Measurements from ENCODE around the gene IL10RB.

Gene IL10RB

DNA sequence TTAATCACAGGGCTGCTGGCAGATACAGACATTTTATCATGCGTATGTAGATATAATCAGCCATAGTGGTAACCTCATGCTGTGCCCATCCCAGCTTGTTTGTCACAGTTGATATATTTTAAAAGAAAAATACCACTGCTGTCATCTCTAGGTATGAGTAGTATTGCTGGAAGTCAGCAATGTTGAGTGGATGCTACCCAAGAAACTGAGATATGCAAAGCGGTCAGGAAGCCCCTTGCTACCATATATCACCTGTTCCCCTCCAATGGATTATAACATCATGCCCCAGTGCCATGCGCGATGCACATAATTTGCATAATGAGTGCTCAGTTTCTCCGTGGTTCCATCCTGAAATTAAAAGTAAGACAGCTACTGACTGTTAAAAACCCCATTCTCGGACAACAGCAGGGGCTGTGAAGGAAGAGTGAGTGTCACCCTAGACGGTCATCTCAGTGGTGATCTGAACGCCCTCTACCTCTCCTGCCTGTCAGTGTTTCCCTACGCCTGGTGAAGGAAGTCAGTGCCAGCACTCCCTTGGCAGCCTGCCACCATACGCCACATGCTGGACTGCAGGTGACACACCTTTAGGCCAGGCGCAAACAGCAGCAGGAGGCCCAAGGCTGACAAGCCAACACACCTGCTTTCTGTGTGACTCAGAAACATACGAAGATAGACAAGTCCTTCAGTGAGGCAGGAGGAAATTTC is 2.7 kb downstream of the IL10RB start:
- peak; percentile 26 to 31 for DNase-seq

DNA sequence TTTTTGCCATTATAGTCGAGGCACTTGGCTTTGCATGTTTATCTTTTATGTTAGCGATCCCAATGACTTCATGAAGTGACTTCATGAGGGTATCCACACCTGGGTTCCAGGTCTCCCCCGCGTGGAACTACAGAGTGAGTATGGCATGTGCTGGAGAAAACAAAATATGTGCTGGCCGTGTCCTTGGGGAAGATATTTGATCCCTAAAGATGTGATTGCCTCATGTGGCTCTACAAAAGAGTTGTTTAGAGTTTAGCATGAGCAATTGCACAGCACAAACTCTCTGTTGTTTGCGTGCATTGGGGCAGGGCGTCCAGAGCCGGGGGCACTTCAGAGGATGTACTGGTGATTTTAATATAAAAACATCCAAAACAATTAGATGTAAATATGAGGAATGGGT is 4.8 kb downstream of the IL10RB start:
- DNase-seq: no peak

DNA sequence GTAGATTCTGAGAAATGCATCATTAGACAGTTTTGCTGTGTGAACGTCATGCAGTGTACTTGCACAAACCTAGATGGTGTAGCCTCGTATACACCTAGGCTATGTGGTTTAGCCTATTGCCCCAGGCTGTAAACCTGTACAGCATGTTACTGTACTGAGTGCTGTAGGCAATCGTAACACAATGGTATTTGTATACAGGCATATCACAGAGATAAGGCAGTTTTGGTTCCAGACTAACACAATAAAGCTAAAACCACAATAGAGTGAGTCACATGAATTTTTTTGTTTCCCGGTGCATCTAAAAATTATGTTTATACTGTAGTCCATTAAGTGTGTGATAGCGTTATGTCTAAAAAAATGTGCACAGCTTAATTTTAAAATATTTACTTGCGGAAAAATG is 6.9 kb downstream of the IL10RB start:
- DNase-seq: no peak

DNA sequence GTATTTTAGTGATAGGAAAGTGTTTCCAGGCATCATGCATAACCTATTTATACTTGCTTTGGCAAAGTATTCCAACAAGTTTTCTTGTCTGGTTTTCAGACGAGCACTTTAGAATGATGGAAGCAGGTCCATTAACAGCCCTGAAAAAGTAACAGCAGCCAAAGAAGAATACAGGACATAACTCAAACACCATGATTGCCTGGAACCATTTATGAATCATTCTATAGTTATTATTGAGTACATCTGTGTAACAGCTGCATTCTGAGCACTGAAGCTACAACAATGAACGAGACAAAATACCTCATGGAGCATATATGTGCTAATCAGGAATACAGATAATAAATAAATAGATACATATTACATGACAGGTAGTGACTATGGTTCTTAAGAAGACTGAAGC is 12.6 kb downstream of the IL10RB start:
- no peak for DNase-seq

DNA sequence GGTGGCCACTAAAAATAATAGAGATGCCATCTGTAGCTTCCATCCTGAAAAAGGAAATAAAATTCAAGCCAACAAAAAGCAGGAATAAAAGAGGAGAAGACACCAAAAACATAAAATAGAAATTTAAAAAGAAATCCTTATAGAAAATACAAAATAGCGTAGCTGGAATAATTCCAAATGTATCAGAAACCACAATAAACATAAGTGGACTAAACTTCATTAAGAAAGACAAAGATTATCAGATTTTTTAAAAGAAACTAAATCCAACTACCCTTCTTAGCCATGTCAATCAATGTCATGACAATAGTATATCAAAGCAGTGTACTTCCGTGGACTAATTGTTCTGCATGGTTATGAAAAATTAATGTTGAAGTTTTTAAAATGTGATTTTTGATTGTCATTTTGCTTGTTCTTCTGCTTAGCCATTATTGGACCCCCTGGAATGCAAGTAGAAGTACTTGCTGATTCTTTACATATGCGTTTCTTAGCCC is 13.2 kb downstream of the IL10RB start:
- DNase-seq: no peak

DNA sequence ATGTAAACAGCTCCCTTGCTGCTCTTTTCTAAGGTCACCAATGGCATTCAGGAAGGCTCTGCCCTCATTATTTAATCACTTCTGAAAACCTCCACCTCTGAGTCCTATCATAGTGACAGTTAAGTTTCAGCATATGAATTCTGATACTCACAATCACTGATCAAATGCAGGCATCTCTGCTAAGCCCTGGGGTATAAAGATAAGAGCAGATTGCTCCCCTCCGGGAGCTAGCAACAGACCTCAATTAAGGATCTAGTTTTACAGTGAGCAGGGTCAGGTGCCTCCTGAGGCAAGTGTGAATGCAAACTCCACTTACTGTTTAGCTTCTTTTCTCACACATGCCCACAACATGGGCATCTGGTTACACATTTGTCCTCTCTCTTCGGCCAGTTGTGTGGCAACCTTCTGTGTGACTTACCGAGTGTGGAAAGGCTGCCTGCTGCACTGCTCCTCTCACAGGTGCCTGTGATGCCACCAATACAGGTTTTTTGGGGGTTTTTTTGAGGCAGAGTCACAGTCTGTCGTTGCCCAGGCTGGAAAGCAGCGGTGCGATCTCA is 15.0 kb downstream of the IL10RB start:
- DNase-seq: no peak

DNA sequence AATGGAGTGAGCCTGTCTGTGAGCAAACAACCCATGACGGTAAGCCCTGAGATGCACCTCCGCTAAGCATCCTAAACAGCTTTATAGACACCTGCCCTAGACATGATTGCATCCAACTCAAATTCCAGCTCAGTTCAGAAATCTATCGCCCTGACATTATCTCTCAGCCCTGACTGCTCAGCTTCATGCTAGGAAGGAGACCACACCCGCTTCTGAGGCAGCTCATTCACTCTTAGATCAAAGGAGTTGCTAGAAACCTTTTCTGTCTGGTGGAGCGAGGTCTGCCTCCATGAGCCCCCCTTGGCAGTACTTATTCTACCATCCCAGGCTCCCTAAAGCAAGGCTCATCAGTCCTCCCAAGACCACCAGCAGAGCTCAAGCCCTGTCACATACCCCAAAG is 17.0 kb downstream of the IL10RB start:
- DNase-seq: no peak

DNA sequence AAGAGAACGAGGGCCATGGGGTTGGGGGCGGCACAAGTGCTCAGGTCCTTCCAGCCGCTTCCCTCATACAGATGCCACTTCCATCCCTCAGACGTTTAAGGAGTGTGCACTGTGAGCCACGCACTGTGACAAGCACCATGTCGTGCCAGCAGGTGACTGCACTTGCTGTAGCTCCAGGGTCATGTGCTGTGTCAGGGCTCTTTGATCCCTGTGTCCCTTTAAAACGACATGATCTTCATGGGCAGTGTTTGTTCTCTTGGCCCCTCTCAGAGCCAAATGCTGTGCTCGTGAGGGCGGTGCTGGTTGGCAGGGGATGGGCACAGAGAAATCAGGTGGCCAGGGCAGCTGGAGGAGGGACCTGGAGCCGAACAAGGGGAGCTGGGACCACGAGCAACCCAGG is 19.9 kb downstream of the IL10RB start:
- DNase-seq: no peak

DNA sequence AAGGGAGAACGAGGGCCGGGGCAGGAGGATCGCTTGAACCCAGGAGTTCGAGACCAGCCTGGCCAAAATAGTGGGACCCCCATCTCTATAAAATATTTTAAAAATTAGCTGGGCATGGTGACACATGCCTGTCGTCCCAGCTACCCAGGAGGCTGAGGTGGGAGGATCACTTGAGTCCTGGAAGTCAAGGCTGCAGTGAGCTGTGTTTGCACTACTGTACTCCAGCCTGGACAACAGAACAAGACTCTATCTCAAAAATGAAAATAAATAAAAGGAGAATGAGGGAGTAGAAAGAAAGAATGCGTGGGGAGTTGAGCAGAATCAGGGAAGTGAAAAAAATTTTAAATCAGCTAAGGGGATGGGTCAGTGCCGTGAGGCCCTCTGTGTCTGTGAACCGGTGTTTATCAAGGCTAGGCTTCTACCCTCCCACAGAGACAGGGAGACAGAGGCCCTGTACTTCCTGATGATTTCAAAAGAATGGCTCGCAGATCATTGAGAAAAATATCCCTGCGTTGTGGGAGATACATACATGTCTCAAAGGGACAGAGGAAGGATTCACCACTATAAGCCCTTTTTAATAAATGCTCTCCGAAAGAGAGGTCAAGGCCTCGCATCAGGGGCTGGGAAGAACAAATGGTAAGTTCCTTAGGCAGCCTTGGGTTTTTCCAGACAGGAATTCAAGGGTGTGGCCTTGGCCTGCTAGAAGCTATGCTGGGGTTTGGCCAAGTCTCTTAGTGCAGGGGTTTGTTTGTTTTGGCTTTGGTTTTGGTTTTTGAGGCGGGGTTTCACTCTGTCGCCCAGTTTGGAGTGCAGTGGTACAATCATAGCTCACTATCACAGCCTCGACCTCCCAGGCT is 20.7 kb downstream of the IL10RB start:
- no peak for DNase-seq

DNA sequence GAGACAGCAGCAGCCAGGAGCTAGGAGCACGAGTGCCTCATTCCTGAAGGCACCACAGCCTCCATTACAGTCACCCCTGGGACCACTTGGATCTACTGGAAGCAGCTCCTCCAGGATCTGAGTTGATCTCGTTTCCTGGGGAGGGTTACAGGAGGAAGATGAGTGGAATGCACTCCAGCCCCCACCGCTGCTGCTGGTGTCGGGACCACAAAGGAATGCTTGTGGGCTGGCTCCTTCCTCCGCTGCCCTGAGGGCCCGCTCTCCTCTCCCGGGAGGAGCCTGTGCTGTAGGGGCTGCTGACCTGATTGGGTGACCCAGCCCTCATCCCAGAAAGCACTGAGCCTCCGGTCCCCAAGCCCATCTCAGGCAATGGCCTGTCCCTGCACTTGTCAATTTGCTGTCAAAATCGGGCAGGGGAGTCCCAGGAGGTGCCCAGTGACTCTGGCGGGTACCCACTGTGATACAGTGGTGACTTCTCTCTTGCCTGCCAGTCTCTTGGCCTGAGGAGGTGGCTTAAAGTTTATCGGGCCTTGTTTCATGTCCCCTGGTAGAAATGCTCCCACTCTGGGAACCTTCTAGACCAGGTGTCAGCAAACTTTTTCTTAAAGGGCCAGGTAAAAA is 23.1 kb downstream of the IL10RB start:
- no peak for DNase-seq

DNA sequence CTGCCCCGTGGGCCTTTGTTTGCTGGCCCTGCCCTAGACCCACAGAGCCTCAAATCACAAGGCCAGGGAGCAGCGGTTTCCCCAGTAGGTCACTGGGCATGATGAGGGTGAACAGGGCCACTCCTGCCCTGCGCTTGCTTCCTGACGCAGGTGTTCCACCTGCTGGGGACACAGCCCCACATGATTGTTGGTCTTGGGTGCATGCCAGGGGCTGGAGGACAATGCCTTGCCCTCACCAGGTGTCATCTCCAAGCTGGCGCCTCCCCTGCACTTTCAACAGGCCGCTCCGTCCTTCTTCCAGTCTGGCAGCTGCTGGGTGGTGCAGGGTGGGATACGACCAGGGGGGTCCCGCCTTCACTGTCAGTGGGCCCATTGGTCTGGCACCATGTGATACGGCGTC is 24.3 kb downstream of the IL10RB start:
- DNase-seq: no peak

DNA sequence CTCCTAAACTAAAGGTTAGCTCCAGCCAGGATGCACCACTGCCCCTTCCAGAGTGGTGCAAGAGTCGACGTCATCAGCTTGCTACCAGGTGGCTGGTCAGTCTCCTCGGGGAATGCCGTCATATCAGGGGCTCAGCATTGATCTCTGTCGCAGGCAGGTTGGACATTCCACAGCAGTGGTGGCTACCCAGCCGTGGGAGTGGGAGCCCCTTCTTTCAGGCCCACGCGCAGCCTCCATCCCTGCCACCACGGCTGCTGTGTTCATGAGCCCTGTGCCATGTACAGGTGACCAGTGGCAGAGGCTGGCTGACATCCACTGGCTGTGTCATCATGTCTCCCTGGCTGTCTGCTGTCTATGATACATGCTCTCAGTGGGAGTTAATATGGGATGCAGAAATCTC is 25.5 kb downstream of the IL10RB start:
- no peak for DNase-seq

DNA sequence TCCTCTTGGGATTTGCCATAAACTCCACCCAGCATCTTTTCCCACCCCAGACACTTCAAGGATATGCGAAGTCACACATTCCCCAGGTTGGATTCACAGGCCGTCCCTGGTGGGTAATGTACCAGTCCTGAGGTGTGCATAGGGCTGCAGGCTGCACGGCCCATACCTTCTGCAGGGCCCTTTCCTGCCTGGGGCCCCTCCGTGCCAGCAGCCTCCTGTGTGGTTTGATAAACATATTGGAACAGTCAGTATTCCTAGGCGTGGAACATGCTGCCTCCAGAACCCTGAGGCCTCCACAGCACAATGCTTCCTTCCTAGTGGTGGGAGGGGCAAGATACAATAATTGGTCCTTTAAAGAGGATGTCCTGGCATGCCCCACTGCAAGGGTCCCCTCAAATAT is 26.6 kb downstream of the IL10RB start:
- DNase-seq: no peak

DNA sequence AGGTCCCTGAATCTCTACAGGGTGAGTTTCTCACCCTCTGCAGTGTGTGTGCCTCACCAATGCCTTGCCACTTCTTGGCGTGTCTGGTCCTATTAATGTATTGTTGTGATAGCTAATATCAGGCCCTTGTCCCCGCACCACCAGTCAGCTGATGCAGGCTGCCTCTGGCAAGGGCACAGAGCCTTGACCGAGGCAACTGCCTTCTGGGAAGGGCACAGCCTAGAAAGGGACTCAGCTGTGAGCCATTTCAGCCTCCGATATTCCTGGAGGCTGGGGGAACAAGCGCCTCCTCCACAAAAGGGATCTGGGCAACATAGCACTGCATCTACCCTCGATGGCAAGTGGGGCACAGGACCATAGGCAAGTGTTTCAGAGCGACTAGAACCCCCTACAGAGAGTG is 27.0 kb downstream of the IL10RB start:
- no peak for DNase-seq

DNA sequence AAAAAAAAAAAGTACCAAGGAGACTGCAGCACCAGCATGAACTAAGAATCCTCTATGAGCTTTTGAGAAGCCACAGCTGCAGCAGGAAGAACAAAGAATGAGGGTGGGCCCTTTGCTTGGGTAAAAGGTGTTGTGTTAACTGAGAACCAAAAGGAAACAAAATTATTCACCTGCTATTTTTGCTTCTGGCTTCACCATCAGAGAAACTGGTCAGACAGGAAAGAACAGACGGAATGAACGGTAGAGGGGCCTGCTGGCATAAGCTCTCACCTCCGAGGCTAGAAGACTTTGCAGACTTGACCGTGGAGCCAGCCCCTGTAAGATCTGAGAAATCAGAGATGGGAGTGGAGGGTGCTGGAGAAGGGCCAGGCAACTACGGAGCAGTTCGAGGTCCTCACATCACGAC is 27.6 kb downstream of the IL10RB start:
- no peak for DNase-seq

DNA sequence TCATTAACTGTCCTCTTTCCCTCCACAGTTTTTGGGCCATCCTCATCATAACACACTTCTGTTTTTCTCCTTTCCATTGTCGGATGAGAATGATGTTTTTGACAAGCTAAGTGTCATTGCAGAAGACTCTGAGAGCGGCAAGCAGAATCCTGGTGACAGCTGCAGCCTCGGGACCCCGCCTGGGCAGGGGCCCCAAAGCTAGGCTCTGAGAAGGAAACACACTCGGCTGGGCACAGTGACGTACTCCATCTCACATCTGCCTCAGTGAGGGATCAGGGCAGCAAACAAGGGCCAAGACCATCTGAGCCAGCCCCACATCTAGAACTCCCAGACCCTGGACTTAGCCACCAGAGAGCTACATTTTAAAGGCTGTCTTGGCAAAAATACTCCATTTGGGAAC is 30.0 kb downstream of the IL10RB start:
- DNase-seq: no peak

DNA sequence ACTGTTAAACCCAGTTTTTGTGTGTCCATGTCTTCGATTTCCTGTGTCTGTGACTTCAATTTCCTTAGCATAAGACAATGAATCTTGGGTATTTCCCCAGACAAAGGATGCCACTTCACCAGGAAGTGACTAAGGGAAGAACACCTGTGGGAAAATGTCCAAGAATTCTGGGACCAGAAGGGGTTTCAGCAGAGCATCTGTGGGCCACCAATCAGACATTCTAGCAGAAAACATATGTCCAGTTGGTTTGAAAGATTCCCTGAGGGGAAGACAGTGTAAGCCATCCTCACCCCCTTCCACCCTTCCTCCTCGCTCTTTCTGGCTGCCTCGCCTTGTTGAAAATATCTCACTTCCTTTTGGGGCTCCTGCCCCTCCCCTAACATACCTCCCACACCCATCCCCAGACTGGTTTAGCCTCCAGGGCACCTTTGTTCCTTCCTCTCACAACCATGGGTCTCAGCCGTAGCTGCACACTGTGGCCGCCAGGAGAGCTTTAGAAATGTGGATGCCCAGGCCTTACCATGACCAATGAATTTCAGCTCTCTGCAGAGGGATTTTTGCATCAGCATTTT is 33.1 kb downstream of the IL10RB start:
- DNase-seq: peak; percentile 17 to 37

DNA sequence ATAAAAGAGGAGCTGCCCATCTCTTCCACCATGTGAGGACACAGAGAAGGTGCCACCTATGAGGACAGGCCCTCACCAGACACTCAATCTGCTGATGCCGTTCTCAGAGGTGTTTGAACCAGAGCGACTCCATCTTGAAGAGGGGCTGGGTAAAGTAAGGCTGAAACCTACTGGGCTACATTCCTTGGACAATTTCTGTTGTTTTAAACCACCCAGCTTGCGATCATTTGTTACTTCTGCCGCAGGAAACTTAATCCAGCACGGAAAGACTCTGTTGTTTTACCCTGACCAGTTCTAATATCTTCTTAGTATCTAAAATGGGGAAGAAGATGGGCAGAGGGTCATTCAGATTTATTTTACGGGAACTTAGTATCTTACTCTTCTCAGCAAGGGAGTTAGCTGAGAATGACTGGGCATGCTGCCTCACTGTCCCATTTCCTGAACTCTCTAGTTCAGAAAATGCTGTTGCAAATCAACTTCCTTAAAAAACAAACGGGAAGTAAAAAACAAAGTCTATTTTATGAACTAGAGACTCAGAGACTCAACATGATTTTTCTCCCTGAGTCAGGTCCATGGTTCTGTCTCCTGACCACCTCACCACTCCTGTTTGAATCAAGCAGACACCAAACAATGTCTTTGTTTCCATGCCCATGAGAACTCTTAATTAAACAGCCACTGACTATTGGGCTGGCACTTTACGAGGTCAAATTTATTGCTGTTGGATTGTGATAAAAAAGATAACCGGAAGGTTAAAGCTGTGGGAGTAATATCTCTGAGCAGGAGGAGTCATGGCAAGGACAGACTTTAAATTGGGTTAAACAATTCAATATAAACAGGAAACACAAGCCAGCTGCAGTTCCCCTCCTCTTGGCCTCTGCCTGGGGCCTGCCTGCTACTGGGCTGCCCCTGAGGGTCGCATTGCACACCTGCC is 34.8 kb downstream of the IL10RB start:
- no peak for DNase-seq

DNA sequence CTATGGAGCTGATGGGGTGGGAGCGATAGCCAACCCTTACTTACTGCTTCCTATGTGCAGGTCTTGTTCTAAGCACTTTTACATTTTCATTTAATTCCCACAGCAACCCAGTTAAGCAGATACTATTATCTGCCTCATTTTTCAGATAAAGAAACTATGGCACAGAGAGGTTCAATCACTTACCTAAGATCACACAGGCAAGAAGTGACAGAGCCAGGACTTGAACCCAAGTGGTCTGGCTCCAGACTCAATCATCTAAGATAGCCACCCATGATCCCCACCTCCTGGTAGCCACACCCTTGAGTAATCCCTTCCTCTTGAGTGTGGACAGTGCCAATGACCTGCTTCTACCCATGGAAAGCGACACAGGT is 35.5 kb downstream of the IL10RB start:
- no peak for DNase-seq

DNA sequence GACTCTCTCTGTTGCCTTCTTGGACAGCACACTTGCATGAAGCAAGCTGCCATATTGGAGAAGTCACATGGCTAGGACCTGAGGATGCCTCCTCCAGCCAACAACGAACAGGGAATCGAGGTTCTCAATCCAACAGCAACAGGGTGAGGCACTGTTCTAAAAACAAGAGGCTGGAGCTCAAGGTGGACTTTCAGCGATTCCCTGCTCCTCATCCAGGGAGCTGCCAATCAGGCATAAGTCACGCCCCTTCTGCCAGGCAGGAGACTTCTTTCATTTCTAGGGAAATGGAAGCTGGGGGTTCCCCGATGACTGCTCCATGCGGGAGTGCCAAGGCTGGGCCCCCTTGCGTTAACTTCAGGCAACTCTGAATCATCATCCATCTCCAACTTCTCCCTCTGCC is 35.9 kb downstream of the IL10RB start:
- no peak for DNase-seq

DNA sequence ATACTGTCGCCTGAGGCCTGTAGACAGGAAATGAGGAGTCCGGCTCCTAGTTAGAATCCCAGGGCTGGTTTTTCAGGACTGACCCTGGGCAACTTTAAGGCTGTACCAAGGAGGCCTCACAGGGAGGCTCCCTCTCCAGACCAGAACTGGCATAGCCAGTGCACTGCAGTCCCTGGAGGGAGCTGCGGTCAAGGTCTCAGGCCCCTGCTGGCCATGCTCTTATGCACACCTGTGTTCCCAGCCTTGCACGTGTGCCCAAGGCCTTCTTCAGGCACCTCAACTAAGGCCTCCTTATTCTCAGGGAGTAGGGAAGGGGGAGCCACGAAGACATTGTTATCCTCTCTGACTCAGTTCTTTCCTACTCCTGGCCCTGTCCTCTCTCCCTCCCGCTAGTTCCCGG is 36.6 kb downstream of the IL10RB start:
- no peak for DNase-seq

DNA sequence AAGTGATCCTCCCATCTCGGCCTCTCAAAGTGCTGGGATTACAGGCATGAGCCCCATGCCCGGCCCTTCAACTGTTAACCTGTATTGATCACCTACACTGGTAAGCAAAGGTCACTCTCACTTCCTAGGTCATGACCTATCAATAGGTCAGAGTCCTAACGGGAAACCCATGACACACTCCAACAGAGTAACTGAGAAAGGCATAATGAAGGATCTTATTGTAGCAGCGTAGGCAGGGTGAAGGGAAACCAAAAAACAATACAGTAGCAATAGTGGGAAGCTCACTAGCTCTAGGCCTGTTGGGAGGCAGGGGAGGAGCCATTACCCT is 39.1 kb downstream of the IL10RB start:
- no peak for DNase-seq
